Measurements from ENCODE around the gene ZNF318.
"Not testable (repeated sequence)": the region's sequence is repeated elsewhere in the genome, so short reads cannot be mapped to it uniquely, and the experiment has no call there.

GRCh38 chr6:43390753-43391439, 21.4 kb upstream of the ZNF318 start:
- not testable (repeated sequence) for TF ChIP-seq POLR2A, CTCF (IDR thresholded peaks at IDR 0.05)
